ENCODE data around the gene CORO2B. TPM values are rescaled to one million over a fixed set of nuclear protein-coding genes. Genes with fewer than 3 reads are reported as not detected.

The CORO2B gene
- total RNA-seq, 6 experiments from 2014 or later, result 9.3 to 11.0 (median 9.9) TPM

DNA sequence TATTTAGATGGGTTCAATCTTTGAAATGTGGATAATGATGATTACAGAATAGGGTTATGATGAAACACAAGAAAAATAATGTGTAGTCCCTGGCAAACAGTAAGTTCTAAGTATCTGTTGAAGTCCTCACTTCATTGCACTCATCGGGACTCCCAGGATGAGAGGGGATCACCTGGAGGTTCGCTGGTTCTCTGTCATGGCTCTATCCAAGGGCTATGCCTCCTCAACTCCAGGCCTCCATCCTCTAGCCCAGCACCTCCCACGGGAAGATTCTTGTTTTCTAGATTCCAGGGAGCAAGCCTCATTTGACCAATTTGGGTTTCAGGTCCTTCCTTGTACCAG, 196.4 kb downstream of the CORO2B start:
- TF ChIP-seq, protein P1, sequence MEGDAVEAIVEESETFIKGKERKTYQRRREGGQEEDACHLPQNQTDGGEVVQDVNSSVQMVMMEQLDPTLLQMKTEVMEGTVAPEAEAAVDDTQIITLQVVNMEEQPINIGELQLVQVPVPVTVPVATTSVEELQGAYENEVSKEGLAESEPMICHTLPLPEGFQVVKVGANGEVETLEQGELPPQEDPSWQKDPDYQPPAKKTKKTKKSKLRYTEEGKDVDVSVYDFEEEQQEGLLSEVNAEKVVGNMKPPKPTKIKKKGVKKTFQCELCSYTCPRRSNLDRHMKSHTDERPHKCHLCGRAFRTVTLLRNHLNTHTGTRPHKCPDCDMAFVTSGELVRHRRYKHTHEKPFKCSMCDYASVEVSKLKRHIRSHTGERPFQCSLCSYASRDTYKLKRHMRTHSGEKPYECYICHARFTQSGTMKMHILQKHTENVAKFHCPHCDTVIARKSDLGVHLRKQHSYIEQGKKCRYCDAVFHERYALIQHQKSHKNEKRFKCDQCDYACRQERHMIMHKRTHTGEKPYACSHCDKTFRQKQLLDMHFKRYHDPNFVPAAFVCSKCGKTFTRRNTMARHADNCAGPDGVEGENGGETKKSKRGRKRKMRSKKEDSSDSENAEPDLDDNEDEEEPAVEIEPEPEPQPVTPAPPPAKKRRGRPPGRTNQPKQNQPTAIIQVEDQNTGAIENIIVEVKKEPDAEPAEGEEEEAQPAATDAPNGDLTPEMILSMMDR (IDR thresholded peaks at IDR 0.05), result no peak
- H3K9me3 Mint-ChIP-seq, result peaks cover 9% of the 10 kb centered on the region; the same call in 1 of the 2 replicates
- H3K36me3 Mint-ChIP-seq (ENCODE audit: low read depth), result peaks cover 28% of the 10 kb centered on the region
- DNase-seq, result no peak
- H3K27ac Mint-ChIP-seq, result no peak overlapping the region
- H3K4me3 Mint-ChIP-seq, result no peak overlapping the region
- peaks cover 14% of the 10 kb centered on the region for H3K27me3 Mint-ChIP-seq (ENCODE audit: insufficient read depth)
- no peaks in the 10 kb centered on the region for H3K4me1 Mint-ChIP-seq (ENCODE audit: low read depth)

DNA sequence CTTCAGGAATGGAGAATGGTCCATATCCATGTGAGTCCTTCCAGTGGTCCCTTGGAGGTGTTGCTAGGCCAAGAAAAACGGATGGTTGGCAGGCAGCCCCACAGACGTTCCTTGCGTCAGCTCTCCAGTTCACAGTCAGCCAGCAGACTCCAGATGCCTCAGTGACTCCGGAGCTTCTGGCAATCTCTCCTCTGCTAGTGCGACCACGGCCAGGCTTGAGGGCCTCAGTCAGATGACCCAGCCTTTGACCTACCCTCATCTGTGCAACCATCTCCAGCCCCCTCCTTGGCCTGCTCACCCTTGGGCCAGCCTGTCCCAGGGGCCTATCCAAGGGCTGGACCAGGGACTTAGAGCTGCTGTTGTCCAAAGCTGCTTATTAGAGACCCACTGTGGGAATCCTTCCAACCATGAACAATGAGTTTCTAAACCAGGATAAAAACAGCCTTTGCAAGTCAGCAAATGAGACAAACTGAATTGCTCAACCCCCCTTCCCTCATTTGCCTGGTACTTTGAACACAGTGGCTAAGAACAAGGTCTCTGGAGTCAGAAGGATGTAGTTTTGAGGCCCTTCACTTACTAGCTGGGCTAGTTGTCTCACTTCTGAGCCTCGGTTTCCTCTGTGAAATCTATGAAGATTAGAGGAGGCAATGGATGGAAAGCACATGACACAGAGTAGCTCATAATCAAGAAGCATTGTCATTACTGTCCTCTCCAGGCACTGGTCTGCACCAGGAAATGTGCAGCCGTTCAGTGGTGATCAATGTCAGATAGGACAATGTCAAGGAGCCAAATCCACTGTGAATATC, 197.1 kb downstream of the CORO2B start:
- Mint-ChIP-seq H3K9me3 (peaks cover 9% of the 10 kb centered on the region; the same call in 1 of the 2 replicates), H3K27me3 (ENCODE audit: insufficient read depth) (peaks cover 12% of the 10 kb centered on the region), H3K4me1 (ENCODE audit: low read depth) (no peaks in the 10 kb centered on the region), H3K27ac (no peak overlapping the region), H3K36me3 (ENCODE audit: low read depth) (peaks cover 32% of the 10 kb centered on the region), H3K4me3 (no peak overlapping the region; the same call in 1 of the 2 replicates)
- TF ChIP-seq, protein P1 (IDR thresholded peaks at IDR 0.05), result no peak
- DNase-seq, result no peak

DNA sequence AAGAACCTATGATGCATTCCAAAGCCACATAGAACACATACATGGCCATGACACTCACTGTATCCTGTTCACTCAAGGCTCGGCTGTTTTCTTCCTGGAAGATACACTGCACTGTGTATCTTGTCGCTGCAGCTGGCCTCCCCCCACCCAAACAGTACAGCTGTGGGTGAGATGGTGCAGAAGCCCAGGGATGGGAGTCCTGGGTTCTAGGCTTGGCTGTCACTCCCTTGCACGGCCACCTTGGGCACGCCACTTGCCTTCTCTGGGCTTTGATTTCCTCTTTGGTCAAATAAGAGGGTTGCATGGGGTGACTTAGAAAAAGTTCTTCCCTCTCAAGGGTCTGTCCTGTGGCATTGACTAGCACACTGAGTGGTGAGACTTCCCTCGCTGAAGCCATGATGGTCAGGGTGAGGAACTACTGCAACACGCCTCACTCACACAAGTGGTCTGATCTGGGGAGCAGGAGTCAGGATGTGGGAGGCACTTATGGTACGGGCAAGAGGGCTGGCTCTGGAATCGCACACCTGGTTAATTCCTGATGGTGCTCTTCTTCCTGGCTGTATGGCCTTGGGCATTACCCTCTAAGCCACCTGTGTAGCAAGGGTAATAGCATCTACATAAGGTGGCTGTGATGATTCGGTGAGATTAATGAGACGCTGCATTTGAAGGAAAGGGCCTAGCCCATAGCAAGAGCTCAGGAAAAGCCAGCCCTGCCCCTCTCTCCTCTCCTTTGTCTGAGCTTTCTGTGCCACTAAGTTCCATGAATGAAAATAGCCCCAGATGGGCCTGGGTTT, 197.9 kb downstream of the CORO2B start:
- H3K36me3 Mint-ChIP-seq (ENCODE audit: low read depth), result peaks cover 32% of the 10 kb centered on the region
- TF ChIP-seq, protein P1 (IDR thresholded peaks at IDR 0.05), result no peak
- DNase-seq, result no peak
- H3K27ac Mint-ChIP-seq, result no peak overlapping the region
- no peaks in the 10 kb centered on the region for H3K4me1 Mint-ChIP-seq (ENCODE audit: low read depth)
- H3K9me3 Mint-ChIP-seq, result peaks cover 9% of the 10 kb centered on the region; the same call in 1 of the 2 replicates
- H3K4me3 Mint-ChIP-seq, result no peak overlapping the region
- peaks cover 12% of the 10 kb centered on the region for H3K27me3 Mint-ChIP-seq (ENCODE audit: insufficient read depth)

Other genes with a start within 250 kb of the CORO2B start
- 1 to 10 TPM; 1.2 to 2.1 (median 1.4) TPM for gene ITGA11, start 146.8 kb upstream of the CORO2B start, total RNA-seq (2021; fragmentation: NEBNext Ultra II Directional; extraction: Animal tissue kit (Norgen Biotek cat#: 25700))
- 100 to 1,000 TPM in 5 of 6 experiments, 10 to 100 TPM in 1; 95.7 to 130 (median 118) TPM for gene ANP32A, start 241.9 kb downstream of the CORO2B start, total RNA-seq (2021; fragmentation: NEBNext Ultra II Directional; extraction: Animal tissue kit (Norgen Biotek cat#: 25700))